ENCODE results near the gene HLA-DMA. TPM values are rescaled to one million over a fixed set of nuclear protein-coding genes. Genes with fewer than 3 reads are reported as not detected.

The HLA-DMA gene
- total RNA-seq, 4 donors from 2014 or later: 47.0 to 79.9 (median 62.1) TPM

GRCh38 chr6:32956176-32956575 lies 3.3 kb upstream of the HLA-DMA start:
- Histone ChIP-seq H3K27ac (no peak overlapping the region), H3K27me3 (no peaks in the 10 kb centered on the region), H3K4me1 (peaks cover 0 to 14% (median 5%) of the 10 kb centered on the region in 4 donors), H3K9me3 (no peaks in the 10 kb centered on the region), H3K36me3 (no peaks in the 10 kb centered on the region), H3K4me3 (no peak overlapping the region)
- TF ChIP-seq, protein P1, sequence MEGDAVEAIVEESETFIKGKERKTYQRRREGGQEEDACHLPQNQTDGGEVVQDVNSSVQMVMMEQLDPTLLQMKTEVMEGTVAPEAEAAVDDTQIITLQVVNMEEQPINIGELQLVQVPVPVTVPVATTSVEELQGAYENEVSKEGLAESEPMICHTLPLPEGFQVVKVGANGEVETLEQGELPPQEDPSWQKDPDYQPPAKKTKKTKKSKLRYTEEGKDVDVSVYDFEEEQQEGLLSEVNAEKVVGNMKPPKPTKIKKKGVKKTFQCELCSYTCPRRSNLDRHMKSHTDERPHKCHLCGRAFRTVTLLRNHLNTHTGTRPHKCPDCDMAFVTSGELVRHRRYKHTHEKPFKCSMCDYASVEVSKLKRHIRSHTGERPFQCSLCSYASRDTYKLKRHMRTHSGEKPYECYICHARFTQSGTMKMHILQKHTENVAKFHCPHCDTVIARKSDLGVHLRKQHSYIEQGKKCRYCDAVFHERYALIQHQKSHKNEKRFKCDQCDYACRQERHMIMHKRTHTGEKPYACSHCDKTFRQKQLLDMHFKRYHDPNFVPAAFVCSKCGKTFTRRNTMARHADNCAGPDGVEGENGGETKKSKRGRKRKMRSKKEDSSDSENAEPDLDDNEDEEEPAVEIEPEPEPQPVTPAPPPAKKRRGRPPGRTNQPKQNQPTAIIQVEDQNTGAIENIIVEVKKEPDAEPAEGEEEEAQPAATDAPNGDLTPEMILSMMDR (IDR thresholded peaks at IDR 0.05): no peak
- no peak for TF ChIP-seq POLR2A (IDR thresholded peaks at IDR 0.05)
- DNase-seq: no peak

GRCh38 chr6:32954986-32955802 lies 2.3 kb upstream of the HLA-DMA start:
- TF ChIP-seq, protein P1 (IDR thresholded peaks at IDR 0.05): peak in 5 of 6 experiments; percentile 16 to 61 (median 51)
- no peak for TF ChIP-seq POLR2A (IDR thresholded peaks at IDR 0.05)
- Histone ChIP-seq H3K27me3 (no peaks in the 10 kb centered on the region), H3K36me3 (no peaks in the 10 kb centered on the region), H3K4me3 (no peak overlapping the region), H3K4me1 (peaks cover 0 to 14% (median 5%) of the 10 kb centered on the region in 4 donors), H3K27ac (no peak overlapping the region), H3K9me3 (no peaks in the 10 kb centered on the region)
- DNase-seq: peak in 1 of 3 donors; percentile 66

DNA sequence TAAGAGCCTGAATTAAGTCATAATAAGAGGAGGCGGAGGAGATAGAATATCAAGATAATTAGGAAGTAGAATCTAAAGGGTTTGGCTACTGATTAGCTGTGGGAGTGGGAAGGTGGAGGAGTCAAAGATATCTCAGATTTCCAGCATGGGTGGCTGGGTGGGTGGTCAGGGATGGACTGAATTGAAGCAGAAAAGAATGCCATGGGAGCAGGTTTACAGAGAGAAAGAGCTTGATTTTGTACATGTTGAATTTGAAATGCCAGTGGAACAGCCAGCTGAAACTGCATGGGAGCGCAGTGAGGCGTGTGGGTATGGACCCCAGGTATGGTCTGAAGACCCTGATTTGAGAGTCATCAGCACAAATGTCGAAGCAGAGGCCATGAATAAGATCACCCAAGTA lies 1.4 kb upstream of the HLA-DMA start:
- no peak overlapping the region for H3K4me3 ChIP-seq
- peaks cover 0 to 14% (median 5%) of the 10 kb centered on the region in 4 donors for H3K4me1 ChIP-seq
- no peaks in the 10 kb centered on the region for H3K36me3 ChIP-seq
- no peaks in the 10 kb centered on the region for H3K27me3 ChIP-seq
- DNase-seq: no peak
- TF ChIP-seq POLR2A (IDR thresholded peaks at IDR 0.05): no peak
- TF ChIP-seq, protein P1 (IDR thresholded peaks at IDR 0.05): no peak
- no peak overlapping the region for H3K27ac ChIP-seq
- no peaks in the 10 kb centered on the region for H3K9me3 ChIP-seq

DNA sequence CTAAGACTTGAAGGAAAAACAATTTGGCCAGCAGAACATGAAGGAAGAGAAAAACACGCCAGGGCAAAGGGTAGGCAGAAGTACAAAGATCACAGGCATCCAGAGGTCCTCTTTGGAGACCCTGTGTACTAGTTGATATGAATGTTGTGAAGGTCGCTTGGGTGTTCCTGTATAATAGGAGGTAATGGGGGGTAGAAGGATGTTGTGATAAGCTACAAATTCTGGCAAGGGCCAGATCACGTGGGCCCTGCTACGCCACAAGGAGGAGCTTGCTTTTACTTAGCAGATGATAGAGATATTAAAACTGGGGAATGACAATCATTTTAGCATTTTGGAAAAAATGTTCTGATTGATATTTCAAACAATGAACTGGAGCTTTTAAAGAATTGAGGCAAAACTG lies 878 bp upstream of the HLA-DMA start:
- TF ChIP-seq POLR2A (IDR thresholded peaks at IDR 0.05): no peak
- TF ChIP-seq, protein P1 (IDR thresholded peaks at IDR 0.05): no peak
- H3K4me1 ChIP-seq: peaks cover 0 to 14% (median 5%) of the 10 kb centered on the region in 4 donors
- H3K4me3 ChIP-seq: no peak overlapping the region
- H3K36me3 ChIP-seq: no peaks in the 10 kb centered on the region
- no peak for DNase-seq
- H3K27ac ChIP-seq: peak overlapping the region in 2 of 4 donors; percentile 7 to 82
- no peaks in the 10 kb centered on the region for H3K27me3 ChIP-seq
- H3K9me3 ChIP-seq: no peaks in the 10 kb centered on the region

DNA sequence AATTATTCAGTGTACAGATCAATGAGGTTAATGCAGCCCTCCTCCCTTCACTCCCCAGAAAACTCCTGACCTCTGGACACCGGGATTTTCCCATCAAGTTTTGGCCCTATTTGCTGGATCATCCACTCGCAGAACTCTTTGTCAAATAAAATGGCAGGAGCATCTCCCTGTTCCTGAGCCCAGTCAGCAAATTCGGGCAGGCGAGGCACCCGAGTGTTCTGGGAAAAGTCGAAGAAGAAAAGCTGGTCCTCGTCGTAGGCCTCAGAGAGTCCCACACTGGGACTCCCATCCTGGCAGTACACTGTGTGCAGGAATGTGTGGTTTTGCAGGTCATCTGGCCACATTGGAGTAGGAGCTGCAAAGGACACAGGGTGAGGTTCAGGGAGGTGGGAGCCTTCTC lies 2.4 kb downstream of the HLA-DMA start:
- H3K4me3 ChIP-seq: no peak overlapping the region
- no peaks in the 10 kb centered on the region for H3K36me3 ChIP-seq
- H3K27me3 ChIP-seq: no peaks in the 10 kb centered on the region

More for the DNA sequence above, 2.4 kb downstream of the HLA-DMA start:
- no peak for DNase-seq
- H3K27ac ChIP-seq: peak overlapping the region in 1 of 4 donors; percentile 82
- H3K4me1 ChIP-seq: peaks cover 0 to 14% (median 8%) of the 10 kb centered on the region in 4 donors
- H3K9me3 ChIP-seq: no peaks in the 10 kb centered on the region
- TF ChIP-seq POLR2A (IDR thresholded peaks at IDR 0.05): no peak
- TF ChIP-seq, protein P1 (IDR thresholded peaks at IDR 0.05): no peak

All from Peyer's patch (tissue), 4 donors.